Hepatocyte (in vitro differentiated cells): ENCODE results near the gene TSPAN9.

ENCODE experiments used
- CTCF ChIP-seq: fragments of 200-600 bp; sonication (generic); IDR thresholded peaks from 2 replicates; pipeline ENCODE4 v1.5.1; 2016; ENCODE audit warnings: antibody characterized with exemption, mild to moderate bottlenecking; ENCODE audit not compliant: poor library complexity
- EZH2 ChIP-seq: fragments of 200-600 bp; sonication (generic); IDR thresholded peaks from 2 replicates; pipeline ENCODE4 v1.6.1; 2016; ENCODE audit warnings: antibody characterized with exemption, mild to moderate bottlenecking, borderline replicate concordance

GRCh38 chr12:3102771-3103410 lies 25.7 kb downstream of the TSPAN9 start:
- TF ChIP-seq CTCF: no peak
- no peak for TF ChIP-seq EZH2
